H1 (cell line): Measurements from ENCODE around the gene SAMD4A. TPM values are rescaled to one million over a fixed set of nuclear protein-coding genes. Genes with fewer than 3 reads are reported as not detected.
"Not testable (repeated sequence)": the region's sequence is repeated elsewhere in the genome, so short reads cannot be mapped to it uniquely, and the experiment has no call there.

ENCODE experiments used
- CTCF ChIA-PET: fragments of 300-600 bp; sonication (Branson Sonifier 250); formaldehyde crosslinking; loops from one replicate; lab custom pipeline; 2021; ENCODE audit not compliant: partially characterized antibody; lab: Charles Lee
- POLR2A ChIA-PET: fragments of 300-600 bp; sonication (Branson Sonifier 250); formaldehyde crosslinking; loops from one replicate; lab custom pipeline; 2021; ENCODE audit warnings: inconsistent platforms; ENCODE audit not compliant: partially characterized antibody; lab: Charles Lee
- DNase-seq, 2 experiments: peaks; one replicate each; pipeline versions ENCODE4 v3.0.0 to v3.0.0-alpha.2; 2010 to 2022; ENCODE audit warnings: low spot score in 2 of 2, low read depth in 1 of 2, mixed read lengths in 1 of 2
- FAIRE-seq: peaks from 2 replicates; lab custom pipeline; 2011; peaks lifted over from hg19 to GRCh38; lab: Jason Lieb, UNC
- H2AFZ ChIP-seq: 2 replicates; pipeline ENCODE4 v1.8.1; 2012; ENCODE audit warnings: low read length, inconsistent platforms
- H2AK5ac ChIP-seq: 2 replicates; pipeline ENCODE4 v1.6.1; 2013; ENCODE audit warnings: low read depth, low read length
- H2BK120ac ChIP-seq: replicated peaks from 2 replicates; pipeline ENCODE3; 2013; ENCODE audit warnings: low read depth, low read length, inconsistent platforms
- H2BK12ac ChIP-seq: 2 replicates; pipeline ENCODE4 v1.6.1; 2013; ENCODE audit warnings: low read depth, low read length
- H2BK15ac ChIP-seq: 2 replicates; pipeline ENCODE4 v1.6.1; 2013; ENCODE audit warnings: low read length
- H2BK20ac ChIP-seq: 2 replicates; pipeline ENCODE4 v1.6.1; 2013; ENCODE audit warnings: low read length
- H2BK5ac ChIP-seq: 2 replicates; pipeline ENCODE4 v1.6.1; 2013; ENCODE audit warnings: low read depth, low read length
- H3K14ac ChIP-seq: 2 replicates; pipeline ENCODE4 v1.6.1; 2013; ENCODE audit warnings: inconsistent platforms; ENCODE audit not compliant: insufficient read length
- H3K18ac ChIP-seq: 2 replicates; pipeline ENCODE4 v1.6.1; 2013; ENCODE audit warnings: low read length; ENCODE audit errors: extremely low read depth
- H3K23ac ChIP-seq: 2 replicates; pipeline ENCODE4 v1.6.1; 2013; ENCODE audit warnings: inconsistent platforms; ENCODE audit not compliant: insufficient read length
- H3K23me2 ChIP-seq: 2 replicates; pipeline ENCODE4 v1.6.1; 2013; ENCODE audit warnings: low read depth, low read length
- H3K27ac ChIP-seq: 2 replicates; pipeline ENCODE4 v1.6.1; 2011; ENCODE audit warnings: low read depth, low read length, inconsistent platforms
- H3K27me3 ChIP-seq, 4 experiments: replicated peaks in 1 of 4; 1 replicate in 1 of 4; 2 replicates in 3 of 4; pipeline versions ENCODE4 v1.6.1 to v1.8.1; 2011 to 2013; ENCODE audit warnings: low read length in 3 of 4, mild to moderate bottlenecking in 3 of 4, inconsistent platforms in 2 of 4, mixed read lengths in 2 of 4, moderate library complexity in 1 of 4; ENCODE audit not compliant: control insufficient read depth in 3 of 4, insufficient read depth in 3 of 4; ENCODE audit errors: extremely low read depth in 1 of 4
- H3K36me3 ChIP-seq, 4 experiments: 2 replicates each; pipeline versions ENCODE4 v1.6.1 to v1.8.1; 2011 to 2013; ENCODE audit warnings: mild to moderate bottlenecking in 4 of 4, low read length in 3 of 4, moderate library complexity in 2 of 4, control low read depth in 1 of 4, inconsistent platforms in 1 of 4; ENCODE audit not compliant: insufficient read depth in 4 of 4, control insufficient read depth in 2 of 4
- H3K4ac ChIP-seq: replicated peaks from 2 replicates; pipeline ENCODE3; 2013; ENCODE audit warnings: low read length, low read depth, mixed read lengths, inconsistent platforms; ENCODE audit not compliant: insufficient read length
- H3K4me1 ChIP-seq, 4 experiments: replicated peaks in 1 of 4; 1 replicate in 1 of 4; 2 replicates in 3 of 4; pipeline versions ENCODE4 v1.6.1 to v1.8.1; 2011 to 2013; ENCODE audit warnings: low read length in 3 of 4, inconsistent platforms in 2 of 4, mixed read lengths in 1 of 4; ENCODE audit not compliant: insufficient read depth in 4 of 4, control insufficient read depth in 3 of 4
- H3K4me2 ChIP-seq, 2 experiments: 2 replicates each; pipeline versions ENCODE4 v1.6.1 to v1.8.1; 2011 to 2013; ENCODE audit warnings: low read depth in 2 of 2, low read length in 2 of 2, control low read depth in 1 of 2, inconsistent platforms in 1 of 2, mild to moderate bottlenecking in 1 of 2; ENCODE audit not compliant: insufficient read depth in 1 of 2
- H3K4me3 ChIP-seq, 4 experiments: fragments of 200-600, 300-600 bp in 1 of 4; sonication (generic), shearing (Covaris generic), sonication (Bioruptor Twin) in 1 of 4; 2 replicates each; pipeline versions ENCODE4 v1.5.1 to v1.8.1; 2011 to 2016; ENCODE audit warnings: low read length in 4 of 4, low read depth in 3 of 4, control low read depth in 2 of 4, inconsistent platforms in 2 of 4, mild to moderate bottlenecking in 2 of 4, mixed read lengths in 1 of 4, moderate library complexity in 1 of 4; ENCODE audit not compliant: insufficient read depth in 2 of 4; ENCODE audit errors: extremely low read depth in 1 of 4
- H3K56ac ChIP-seq: replicated peaks from 2 replicates; pipeline ENCODE3; 2013; ENCODE audit warnings: low read depth, mild to moderate bottlenecking, mixed read lengths, low read length, inconsistent platforms; ENCODE audit not compliant: insufficient read length
- H3K79me1 ChIP-seq: 2 replicates; pipeline ENCODE4 v1.6.1; 2013; ENCODE audit warnings: low read depth, low read length, control low read depth
- H3K79me2 ChIP-seq, 2 experiments: 2 replicates each; pipeline versions ENCODE4 v1.6.1 to v1.8.1; 2012 to 2013; ENCODE audit warnings: low read length in 2 of 2, mild to moderate bottlenecking in 2 of 2, inconsistent platforms in 1 of 2; ENCODE audit not compliant: insufficient read depth in 2 of 2, control insufficient read depth in 1 of 2
- H3K9ac ChIP-seq, 4 experiments: replicated peaks in 1 of 4; 1 replicate in 1 of 4; 2 replicates in 3 of 4; pipeline versions ENCODE4 v1.6.1 to v1.8.1; 2011 to 2013; ENCODE audit warnings: low read depth in 3 of 4, low read length in 3 of 4, control low read depth in 2 of 4, mild to moderate bottlenecking in 2 of 4, moderate library complexity in 2 of 4, inconsistent platforms in 1 of 4; ENCODE audit errors: extremely low read depth in 1 of 4
- H3K9me3 ChIP-seq, 2 experiments: 2 replicates each; pipeline versions ENCODE4 v1.6.1 to v1.8.1; 2012 to 2013; ENCODE audit warnings: mild to moderate bottlenecking in 2 of 2, moderate library complexity in 2 of 2, control low read depth in 1 of 2, inconsistent platforms in 1 of 2, low read depth in 1 of 2, low read length in 1 of 2, mixed read lengths in 1 of 2; ENCODE audit not compliant: insufficient read depth in 2 of 2
- H4K20me1 ChIP-seq, 2 experiments: replicated peaks in 1 of 2; 2 replicates each; pipeline versions ENCODE3 to v1.8.1; 2011 to 2013; ENCODE audit warnings: inconsistent platforms in 2 of 2, low read length in 2 of 2, mild to moderate bottlenecking in 1 of 2; ENCODE audit not compliant: insufficient read depth in 2 of 2, control insufficient read depth in 1 of 2
- H4K5ac ChIP-seq: 2 replicates; pipeline ENCODE4 v1.6.1; 2013; ENCODE audit warnings: low read length, low read depth, mixed read lengths, inconsistent platforms; ENCODE audit not compliant: insufficient read length
- H4K8ac ChIP-seq: 2 replicates; pipeline ENCODE4 v1.8.0; 2013; ENCODE audit warnings: mild to moderate bottlenecking, moderate library complexity, low read length, inconsistent platforms; ENCODE audit not compliant: insufficient read depth; ENCODE audit errors: extremely low read depth
- H4K91ac ChIP-seq: replicated peaks from 2 replicates; pipeline ENCODE3; 2013; ENCODE audit warnings: low read length, mixed read lengths, inconsistent platforms; ENCODE audit not compliant: insufficient read length
- WGBS, 2 experiments: shearing (Covaris generic) in 1 of 2; methylation state at CpG; one replicate each; pipeline versions ENCODE4 v1.1.6 to v1.1.7; 2013 to 2015; ENCODE audit warnings: low lambda C conversion rate in 2 of 2, mixed read lengths in 2 of 2, inconsistent platforms in 1 of 2, low coverage in 1 of 2, missing lambda C conversion rate in 1 of 2; ENCODE audit not compliant: insufficient replicate concordance in 2 of 2, insufficient coverage in 1 of 2, insufficient read length in 1 of 2; ENCODE audit errors: extremely low coverage in 1 of 2, missing lambda C conversion rate in 1 of 2; 5-methylcytosine and 5-hydroxymethylcytosine counted together
- polyA plus RNA-seq, 7 experiments: library from polyadenylated mRNA; depleted of rRNA in 3 of 7; stranded (reverse) in 5 of 7; unstranded in 2 of 7; fragments of >200 nt in 5 of 7; fragments of 200-250 nt in 2 of 7; gene quantifications; 1 replicate in 5 of 7; 2 replicates in 1 of 7; 4 replicates in 1 of 7; pipeline versions ENCODE4 v1.2.1 to v1.2.3, GENCODE V29; 2011 to 2013; ENCODE audit warnings: missing spikeins in 2 of 7, mixed read lengths in 2 of 7
- total RNA-seq: library from RNA; stranded (reverse); fragmentation: NEBNext Ultra II Directional; extraction: Animal tissue kit (Norgen Biotek cat#: 25700); gene quantifications from 2 replicates; pipeline ENCODE4 v1.2.1, GENCODE V29; 2021

The SAMD4A gene
- total and polyA plus RNA-seq, 2 of the 8 experiments (the other 6 are each of a cell fraction or from before 2014, with no cell fraction given) = 2.4 to 12.3 TPM

- H4K20me1 ChIP-seq, H3K4ac ChIP-seq, H3K36me3 ChIP-seq, H3K4me3 ChIP-seq, H2AK5ac ChIP-seq, H2BK120ac ChIP-seq, H2BK15ac ChIP-seq, H3K23ac ChIP-seq, H2BK5ac ChIP-seq, H3K4me2 ChIP-seq, H4K5ac ChIP-seq, H3K79me2 ChIP-seq, H2BK12ac ChIP-seq, H2AFZ ChIP-seq, H3K56ac ChIP-seq, H3K23me2 ChIP-seq, H3K14ac ChIP-seq, H3K79me1 ChIP-seq, FAIRE-seq, POLR2A ChIA-PET, H3K9ac ChIP-seq, H4K91ac ChIP-seq, H3K27ac ChIP-seq, H3K18ac ChIP-seq, H4K8ac ChIP-seq, DNase-seq, H3K27me3 ChIP-seq, H3K9me3 ChIP-seq, H2BK20ac ChIP-seq: not testable (repeated sequence)
- CTCF ChIA-PET = interaction anchor here (0.6 to 8.3 kb wide), 3 partner anchors 9 to 41 kb away, joined by 3 to 76 read pairs (median 3); no protein-coding TSS in a partner anchor
- WGBS, 2 experiments = 92% methylated on average over 2 of the region's 2 CpGs; no CpG with 5 or more reads in 1 of the 2 experiments
- H3K4me1 ChIP-seq = peaks cover 2 to 15% (median 8%) of the 10 kb centered on the region in 4 experiments; a peak in 5 of 7 replicates
These were observed 234.6 kb downstream of the SAMD4A start for GRCh38 chr14:54801482-54801881.
